K562 (cell line): Measurements from ENCODE around the gene ANKFN1. TPM values are rescaled to one million over a fixed set of nuclear protein-coding genes. Genes with fewer than 3 reads are reported as not detected.

ENCODE experiments used
- ATAC-seq: fragments of 200-7000 bp; cut with Tn5 transposase; 3 replicates; pipeline ENCODE4 v1.9.1; 2020; ENCODE audit warnings: moderate library complexity
- BruUV-seq: library from RNA; stranded (reverse); fragments of 400-500 nt; replicated peaks from 2 replicates; lab custom pipeline; 2021; lab: Mats Ljungman, UMichigan
- CTCF ChIA-PET: fragments of 300-600 bp; formaldehyde crosslinking; extraction: SDS; loops from one replicate; lab custom pipeline; 2021; ENCODE audit warnings: low intra/inter-chr PET ratio; lab: Yijun Ruan, JAX
- POLR2A ChIA-PET: fragments of 300-600, 350-650 bp; sonication (Branson Sonifier 250); formaldehyde crosslinking; extraction: SDS; loops from one replicate; lab custom pipeline; 2021; ENCODE audit warnings: antibody characterized with exemption, inconsistent platforms; lab: Yijun Ruan, JAX
- DNase-seq, 4 experiments: peaks; one replicate each; pipeline versions ENCODE4 v3.0.0 to v3.0.0-alpha.2; 2011 to 2018; ENCODE audit warnings: low spot score in 3 of 4, mixed read lengths in 3 of 4; ENCODE audit errors: extremely low read depth in 1 of 4
- FAIRE-seq: peaks from 2 replicates; lab custom pipeline; 2011; peaks lifted over from hg19 to GRCh38; lab: Jason Lieb, UNC
- H2AFZ ChIP-seq: 2 replicates; pipeline ENCODE4 v1.6.0; 2011; ENCODE audit warnings: low read depth, low read length, control low read depth, inconsistent platforms
- H3K27ac ChIP-seq: fragments of 200-600 bp; 3 replicates; pipeline ENCODE4 v1.8.0; 2011; ENCODE audit warnings: low read depth, mild to moderate bottlenecking, control low read depth, inconsistent platforms, low read length, moderate library complexity, mixed read lengths; ENCODE audit errors: extremely low read depth
- H3K27me3 ChIP-seq, 2 experiments: fragments of 300-600 bp in 1 of 2; 2 replicates in 1 of 2; 3 replicates in 1 of 2; pipeline versions ENCODE4 v1.6.0 to v1.8.0; 2011; ENCODE audit warnings: inconsistent platforms in 2 of 2, low read length in 2 of 2, mild to moderate bottlenecking in 1 of 2, mixed read lengths in 1 of 2, moderate library complexity in 1 of 2; ENCODE audit not compliant: control insufficient read depth in 2 of 2, insufficient read depth in 2 of 2
- H3K36me3 ChIP-seq: fragments of 300-600 bp; 3 replicates; pipeline ENCODE4 v1.8.0; 2011; ENCODE audit warnings: mild to moderate bottlenecking, low read length, inconsistent platforms; ENCODE audit not compliant: control insufficient read depth, insufficient read depth
- H3K4me1 ChIP-seq, 2 experiments: fragments of 200-600 bp in 1 of 2; replicated peaks in 1 of 2; 2 replicates in 1 of 2; 3 replicates in 1 of 2; pipeline versions ENCODE4 v1.5.1 to v1.8.0; 2011; ENCODE audit warnings: inconsistent platforms in 2 of 2, low read length in 2 of 2, mild to moderate bottlenecking in 1 of 2, mixed read lengths in 1 of 2, moderate library complexity in 1 of 2; ENCODE audit not compliant: control insufficient read depth in 2 of 2, insufficient read depth in 2 of 2
- H3K4me2 ChIP-seq: 2 replicates; pipeline ENCODE4 v1.6.1; 2011; ENCODE audit warnings: low read length, control low read depth, inconsistent platforms, mixed read lengths; ENCODE audit not compliant: insufficient read depth
- H3K4me3 ChIP-seq: fragments of 200-600 bp; sonication (generic), shearing (Covaris generic); 2 replicates; pipeline ENCODE4 v1.5.1; 2016; ENCODE audit warnings: control low read depth, inconsistent platforms
- H3K79me2 ChIP-seq: fragments of 200-600 bp; 3 replicates; pipeline ENCODE4 v1.8.0; 2011; ENCODE audit warnings: low read length, inconsistent platforms; ENCODE audit not compliant: control insufficient read depth, insufficient read depth
- H3K9ac ChIP-seq, 2 experiments: 2 replicates each; pipeline versions ENCODE4 v1.6.0 to v1.6.1; 2011; ENCODE audit warnings: low read depth in 2 of 2, low read length in 2 of 2, control low read depth in 1 of 2, inconsistent platforms in 1 of 2, mild to moderate bottlenecking in 1 of 2, mixed read lengths in 1 of 2; ENCODE audit not compliant: insufficient read depth in 1 of 2
- H3K9me1 ChIP-seq: one replicate; pipeline ENCODE4 v1.6.0; 2011; ENCODE audit warnings: inconsistent platforms, mild to moderate bottlenecking, low read length, moderate library complexity; ENCODE audit not compliant: control insufficient read depth, insufficient read depth
- H3K9me3 ChIP-seq: replicated peaks from 2 replicates; pipeline ENCODE4 v1.5.1; 2011; ENCODE audit warnings: low read depth, low read length, inconsistent platforms; ENCODE audit not compliant: control insufficient read depth, insufficient read depth
- H4K20me1 ChIP-seq: replicated peaks from 2 replicates; pipeline ENCODE4 v1.6.1; 2011; ENCODE audit warnings: low read length, inconsistent platforms, mixed read lengths; ENCODE audit not compliant: control insufficient read depth, insufficient read depth
- KLF1 ChIP-seq: fragments of 450-650 bp; IDR thresholded peaks from 2 replicates; pipeline ENCODE4 v1.6.1; 2016; ENCODE audit warnings: missing genetic modification characterization, missing compliant biosample characterization
- XRCC3 ChIP-seq: fragments of 450-650 bp; IDR thresholded peaks from 2 replicates; pipeline ENCODE4 v1.6.1; 2017; ENCODE audit warnings: mild to moderate bottlenecking, moderate library complexity
- ZNF124 ChIP-seq: sonication (generic); formaldehyde crosslinking; IDR thresholded peaks from 2 replicates; pipeline ENCODE4 v1.8.1; 2022; ENCODE audit warnings: missing genetic modification reagents
- WGBS: fragments of 100-300 bp; shearing (Covaris generic); methylation state at CpG from one replicate; pipeline ENCODE4 v1.1.6; 2016; ENCODE audit warnings: low coverage, mixed read lengths; ENCODE audit not compliant: insufficient coverage; ENCODE audit errors: missing lambda C conversion rate; 5-methylcytosine and 5-hydroxymethylcytosine counted together
- in situ Hi-C: fragments of 300-500 bp; cut with MboI; formaldehyde crosslinking; loops from 4 replicates; pipeline ENCODE4 v1.15.0; 2018; ENCODE audit warnings: inconsistent platforms, mixed read lengths
- intact Hi-C: fragments of 100-400 bp; cut with micrococcal nuclease; formaldehyde crosslinking; loops from 2 replicates; pipeline ENCODE4 v1.14.2; 2022
- polyA plus RNA-seq, 8 experiments: library from polyadenylated mRNA; depleted of rRNA in 4 of 8; stranded (reverse) in 5 of 8; unstranded in 3 of 8; fragments of >200 nt; fragmentation: Nextera tagmentation in 2 of 8; fragmentation: Illumina TruSeq in 1 of 8; extraction: Ambion mirVana in 2 of 8; extraction: Trizol in 1 of 8; gene quantifications; 2 replicates each; pipeline versions ENCODE4 v1.2.1 to v1.2.3, GENCODE V29; 2011 to 2014; ENCODE audit warnings: inconsistent platforms in 1 of 8, missing spikeins in 1 of 8
- total RNA-seq, 7 experiments: library from RNA; depleted of rRNA in 6 of 7; stranded (reverse); fragments of >200 nt in 6 of 7; fragmentation: Illumina TruSeq in 2 of 7; extraction: Trizol in 2 of 7; gene quantifications; 2 replicates each; pipeline versions ENCODE4 v1.2.1 to v1.2.3, GENCODE V29; 2011 to 2021; ENCODE audit warnings: low replicate concordance in 1 of 7
- TF ChIP-seq, protein P1 (sequence below): fragments of 250-450 bp; sonication (Bioruptor Pico); IDR thresholded peaks from 2 replicates; pipeline ENCODE4 v1.8.0; 2022; ENCODE audit warnings: moderate library complexity, mild to moderate bottlenecking, inconsistent platforms
- TF ChIP-seq, protein P2 (sequence below): sonication (generic); formaldehyde crosslinking; IDR thresholded peaks from 2 replicates; pipeline ENCODE4 v1.8.0; 2022; ENCODE audit warnings: missing genetic modification reagents, mild to moderate bottlenecking, borderline replicate concordance
- TF ChIP-seq, protein P3 (sequence below): sonication (generic); formaldehyde crosslinking; IDR thresholded peaks from 2 replicates; pipeline ENCODE4 v1.8.1; 2023; ENCODE audit warnings: missing genetic modification reagents, mild to moderate bottlenecking, borderline replicate concordance

Gene ANKFN1
- total and polyA plus RNA-seq, 9 of the 15 experiments (the other 6 are each of a cell fraction or from before 2014, with no cell fraction given), result 0.04 to 0.39 (median 0.15) TPM; not detected in 1

GRCh38 chr17:56165072-56165641 is 11.9 kb downstream of the ANKFN1 start:
- ChIA-PET POLR2A (no interaction called here), CTCF (no interaction called here)
- Histone ChIP-seq H3K4me1 (no peaks in the 10 kb centered on the region), H3K9ac (no peak overlapping the region), H3K4me3 (no peak overlapping the region), H3K9me1 (no peaks in the 10 kb centered on the region), H2AFZ (no peak overlapping the region), H3K36me3 (no peaks in the 10 kb centered on the region), H3K27me3 (no peaks in the 10 kb centered on the region), H3K79me2 (no peaks in the 10 kb centered on the region), H4K20me1 (no peaks in the 10 kb centered on the region), H3K4me2 (no peak overlapping the region), H3K27ac (no peak overlapping the region), H3K9me3 (no peaks in the 10 kb centered on the region)
- FAIRE-seq (no peak), DNase-seq (no peak), ATAC-seq (no peak)
- intact Hi-C loops (no loop called here), in situ Hi-C loops (no loop called here)
- TF ChIP-seq, protein P1, sequence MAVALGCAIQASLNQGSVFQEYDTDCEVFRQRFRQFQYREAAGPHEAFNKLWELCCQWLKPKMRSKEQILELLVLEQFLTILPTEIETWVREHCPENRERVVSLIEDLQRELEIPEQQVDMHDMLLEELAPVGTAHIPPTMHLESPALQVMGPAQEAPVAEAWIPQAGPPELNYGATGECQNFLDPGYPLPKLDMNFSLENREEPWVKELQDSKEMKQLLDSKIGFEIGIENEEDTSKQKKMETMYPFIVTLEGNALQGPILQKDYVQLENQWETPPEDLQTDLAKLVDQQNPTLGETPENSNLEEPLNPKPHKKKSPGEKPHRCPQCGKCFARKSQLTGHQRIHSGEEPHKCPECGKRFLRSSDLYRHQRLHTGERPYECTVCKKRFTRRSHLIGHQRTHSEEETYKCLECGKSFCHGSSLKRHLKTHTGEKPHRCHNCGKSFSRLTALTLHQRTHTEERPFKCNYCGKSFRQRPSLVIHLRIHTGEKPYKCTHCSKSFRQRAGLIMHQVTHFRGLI (CRISPR knock-in tag), result no peak
- TF ChIP-seq, protein P2, sequence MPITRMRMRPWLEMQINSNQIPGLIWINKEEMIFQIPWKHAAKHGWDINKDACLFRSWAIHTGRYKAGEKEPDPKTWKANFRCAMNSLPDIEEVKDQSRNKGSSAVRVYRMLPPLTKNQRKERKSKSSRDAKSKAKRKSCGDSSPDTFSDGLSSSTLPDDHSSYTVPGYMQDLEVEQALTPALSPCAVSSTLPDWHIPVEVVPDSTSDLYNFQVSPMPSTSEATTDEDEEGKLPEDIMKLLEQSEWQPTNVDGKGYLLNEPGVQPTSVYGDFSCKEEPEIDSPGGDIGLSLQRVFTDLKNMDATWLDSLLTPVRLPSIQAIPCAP (CRISPR knock-in tag), result no peak
- TF ChIP-seq XRCC3 (no peak), ZNF124 (CRISPR knock-in tag) (no peak), KLF1 (no peak)
- TF ChIP-seq, protein P3, sequence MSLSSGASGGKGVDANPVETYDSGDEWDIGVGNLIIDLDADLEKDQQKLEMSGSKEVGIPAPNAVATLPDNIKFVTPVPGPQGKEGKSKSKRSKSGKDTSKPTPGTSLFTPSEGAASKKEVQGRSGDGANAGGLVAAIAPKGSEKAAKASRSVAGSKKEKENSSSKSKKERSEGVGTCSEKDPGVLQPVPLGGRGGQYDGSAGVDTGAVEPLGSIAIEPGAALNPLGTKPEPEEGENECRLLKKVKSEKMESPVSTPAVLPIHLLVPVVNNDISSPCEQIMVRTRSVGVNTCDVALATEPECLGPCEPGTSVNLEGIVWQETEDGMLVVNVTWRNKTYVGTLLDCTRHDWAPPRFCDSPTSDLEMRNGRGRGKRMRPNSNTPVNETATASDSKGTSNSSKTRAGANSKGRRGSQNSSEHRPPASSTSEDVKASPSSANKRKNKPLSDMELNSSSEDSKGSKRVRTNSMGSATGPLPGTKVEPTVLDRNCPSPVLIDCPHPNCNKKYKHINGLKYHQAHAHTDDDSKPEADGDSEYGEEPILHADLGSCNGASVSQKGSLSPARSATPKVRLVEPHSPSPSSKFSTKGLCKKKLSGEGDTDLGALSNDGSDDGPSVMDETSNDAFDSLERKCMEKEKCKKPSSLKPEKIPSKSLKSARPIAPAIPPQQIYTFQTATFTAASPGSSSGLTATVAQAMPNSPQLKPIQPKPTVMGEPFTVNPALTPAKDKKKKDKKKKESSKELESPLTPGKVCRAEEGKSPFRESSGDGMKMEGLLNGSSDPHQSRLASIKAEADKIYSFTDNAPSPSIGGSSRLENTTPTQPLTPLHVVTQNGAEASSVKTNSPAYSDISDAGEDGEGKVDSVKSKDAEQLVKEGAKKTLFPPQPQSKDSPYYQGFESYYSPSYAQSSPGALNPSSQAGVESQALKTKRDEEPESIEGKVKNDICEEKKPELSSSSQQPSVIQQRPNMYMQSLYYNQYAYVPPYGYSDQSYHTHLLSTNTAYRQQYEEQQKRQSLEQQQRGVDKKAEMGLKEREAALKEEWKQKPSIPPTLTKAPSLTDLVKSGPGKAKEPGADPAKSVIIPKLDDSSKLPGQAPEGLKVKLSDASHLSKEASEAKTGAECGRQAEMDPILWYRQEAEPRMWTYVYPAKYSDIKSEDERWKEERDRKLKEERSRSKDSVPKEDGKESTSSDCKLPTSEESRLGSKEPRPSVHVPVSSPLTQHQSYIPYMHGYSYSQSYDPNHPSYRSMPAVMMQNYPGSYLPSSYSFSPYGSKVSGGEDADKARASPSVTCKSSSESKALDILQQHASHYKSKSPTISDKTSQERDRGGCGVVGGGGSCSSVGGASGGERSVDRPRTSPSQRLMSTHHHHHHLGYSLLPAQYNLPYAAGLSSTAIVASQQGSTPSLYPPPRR, result no peak
- 0% methylated on average over 8 of the region's 8 CpGs for WGBS
- BruUV-seq, result no TSS peak
